ENCODE measurements around the gene PCDH9.

The PCDH9 gene

GRCh38 chr13:66958611-66959010 is 271.5 kb downstream of the PCDH9 start:
- no peak for DNase-seq

DNA sequence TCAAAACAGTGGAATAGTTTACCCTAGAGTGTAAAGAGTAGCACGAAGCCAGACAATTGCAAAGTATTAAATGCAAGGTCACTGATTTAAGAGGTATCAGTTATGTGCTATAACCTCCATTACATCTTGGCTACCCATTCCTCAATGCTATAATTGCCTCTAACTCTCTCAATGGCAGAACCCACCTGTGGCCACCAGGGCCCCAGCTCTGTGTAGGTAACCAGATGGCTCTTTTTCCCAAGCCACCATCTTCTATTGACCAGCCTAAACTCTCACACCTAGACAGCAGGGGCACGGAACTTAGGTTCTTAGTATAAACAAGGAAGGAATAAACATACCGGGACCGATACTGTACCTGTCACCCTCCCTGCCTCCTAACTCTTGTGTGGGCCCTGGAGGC is 277.6 kb downstream of the PCDH9 start:
- DNase-seq = no peak

DNA sequence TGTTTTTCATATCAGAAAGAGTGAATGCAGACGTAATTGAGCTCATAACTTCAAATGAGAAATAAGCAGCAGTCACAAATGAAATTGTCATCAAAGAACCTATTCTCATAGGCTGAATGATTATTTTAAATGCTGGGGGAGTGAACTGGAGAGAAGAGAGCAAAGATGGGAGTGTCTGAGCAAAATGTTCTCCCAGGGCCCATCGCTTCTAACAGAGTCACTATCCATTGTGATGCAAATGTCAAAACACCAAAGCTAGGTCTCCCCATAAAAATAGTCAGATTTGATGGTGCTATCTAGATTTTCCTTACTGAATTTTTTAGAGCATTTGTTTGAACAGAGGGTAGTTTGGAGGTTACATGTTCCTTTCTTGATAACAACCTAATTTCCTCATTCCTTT is 278.7 kb downstream of the PCDH9 start:
- DNase-seq = no peak

DNA sequence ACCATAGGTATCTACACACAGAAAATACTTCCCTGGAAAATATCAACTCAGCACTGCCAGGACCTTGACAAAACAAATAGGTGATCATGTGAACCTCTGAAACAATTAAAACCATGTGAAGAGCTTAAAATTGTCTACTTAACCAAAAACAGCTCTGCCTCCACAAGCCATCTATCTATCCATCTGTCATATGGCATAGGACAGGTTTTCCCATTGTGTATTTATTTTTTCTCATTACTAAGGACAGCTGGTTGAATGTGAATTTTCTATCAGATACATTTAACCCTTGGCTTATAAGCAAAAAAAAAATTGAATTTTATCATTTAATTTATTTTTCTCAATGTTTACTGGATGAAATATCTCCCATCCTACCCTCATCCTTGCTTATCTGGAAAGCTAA is 279.5 kb downstream of the PCDH9 start:
- no peak for DNase-seq

- DNase-seq = no peak
Observed at GRCh38 chr13:66948910-66949309, 281.2 kb downstream of the PCDH9 start.

- no peak for DNase-seq
Observed at GRCh38 chr13:66943530-66943929, 286.6 kb downstream of the PCDH9 start.

GRCh38 chr13:66940113-66940512 is 290.0 kb downstream of the PCDH9 start:
- DNase-seq = no peak

GRCh38 chr13:66937423-66937822 is 292.7 kb downstream of the PCDH9 start:
- DNase-seq = no peak

DNA sequence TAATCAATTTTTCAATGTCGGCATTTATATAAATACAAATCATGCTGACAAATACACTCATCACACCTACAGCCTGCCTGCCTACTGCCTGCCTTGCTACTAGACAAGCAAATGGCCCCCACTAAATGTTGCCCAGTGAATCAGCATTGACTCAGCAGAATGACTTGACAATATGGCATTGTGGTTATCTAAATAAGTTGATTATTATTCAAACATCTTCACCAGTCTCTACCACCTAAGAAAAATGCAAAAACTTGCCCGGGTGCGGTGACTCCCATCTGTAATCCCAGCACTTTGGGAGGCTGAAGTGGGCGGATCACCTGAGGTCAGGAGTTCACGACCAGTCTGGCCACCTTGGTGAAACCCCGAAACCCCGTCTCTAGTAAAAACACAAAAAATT is 296.1 kb downstream of the PCDH9 start:
- no peak for DNase-seq

DNA sequence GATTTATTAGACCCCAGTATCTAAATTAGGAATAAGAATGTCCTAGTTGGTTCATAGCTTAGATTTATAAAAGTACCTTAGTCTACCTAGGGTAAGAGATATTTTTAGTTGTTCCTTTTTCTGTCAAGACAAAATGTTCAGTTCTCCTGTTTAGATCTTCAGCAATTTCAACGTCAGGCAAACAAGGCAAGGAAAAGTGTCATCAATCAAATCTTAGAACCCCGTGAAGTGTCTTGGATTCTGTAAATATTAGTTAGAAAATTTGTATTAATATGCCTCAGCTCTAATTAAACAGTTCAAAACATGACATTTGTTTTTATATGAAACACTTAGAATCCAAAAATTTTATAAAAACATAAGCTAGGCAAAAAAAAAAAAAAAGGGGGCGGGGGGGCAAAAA is 296.6 kb downstream of the PCDH9 start:
- DNase-seq = no peak

DNA sequence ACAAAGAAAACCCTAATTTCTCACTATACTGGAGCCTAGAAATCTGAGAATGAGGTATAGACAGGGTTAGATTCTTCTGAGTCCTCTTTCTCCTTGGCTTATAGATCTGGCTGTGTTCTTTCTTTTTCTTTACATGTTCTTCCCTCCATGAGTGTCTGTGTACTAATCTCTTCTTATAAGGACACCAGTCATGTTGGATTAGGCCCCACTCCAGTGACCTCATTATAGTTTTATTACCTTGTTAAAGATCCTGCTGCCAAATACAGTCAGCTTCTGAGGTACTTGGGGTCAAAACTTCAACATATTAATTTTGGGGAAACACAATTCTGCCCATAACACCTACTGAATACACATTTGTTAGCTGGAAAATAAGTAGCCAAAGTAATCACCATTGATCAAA is 302.6 kb downstream of the PCDH9 start:
- DNase-seq = no peak

GRCh38 chr13:66926851-66927524 is 303.1 kb downstream of the PCDH9 start:
- DNase-seq = no peak

DNA sequence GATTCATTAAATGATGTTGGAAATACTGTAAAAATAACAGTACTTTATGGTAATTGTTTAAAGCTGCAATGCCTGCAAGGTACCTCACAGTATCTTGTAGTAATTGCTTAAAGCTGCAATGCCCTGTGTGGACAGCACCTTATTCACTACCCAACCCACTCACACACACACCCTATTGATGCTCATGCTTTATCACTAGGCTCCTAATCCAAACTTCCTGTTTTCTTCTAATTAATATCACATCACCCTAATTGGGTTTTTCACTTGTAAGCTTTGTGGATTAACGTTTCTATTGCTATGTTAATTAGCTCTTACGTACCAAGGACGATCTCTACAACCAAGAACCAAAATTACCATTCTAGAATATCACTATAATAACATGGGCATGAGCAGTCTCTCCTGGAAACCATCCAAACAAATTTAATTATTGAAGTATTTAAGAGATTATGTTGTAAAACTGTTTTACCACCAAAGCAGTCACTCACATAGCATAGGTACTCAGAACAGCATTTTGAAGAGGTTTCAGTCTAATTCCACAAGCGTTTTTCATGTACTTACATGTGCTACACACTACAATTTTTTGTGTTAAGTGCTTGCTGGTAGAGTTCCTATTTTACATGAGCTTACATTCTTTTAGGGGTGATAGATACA is 303.8 kb downstream of the PCDH9 start:
- no peak for DNase-seq

- DNase-seq = no peak
Observed at GRCh38 chr13:66922444-66922843, 307.7 kb downstream of the PCDH9 start.

DNA sequence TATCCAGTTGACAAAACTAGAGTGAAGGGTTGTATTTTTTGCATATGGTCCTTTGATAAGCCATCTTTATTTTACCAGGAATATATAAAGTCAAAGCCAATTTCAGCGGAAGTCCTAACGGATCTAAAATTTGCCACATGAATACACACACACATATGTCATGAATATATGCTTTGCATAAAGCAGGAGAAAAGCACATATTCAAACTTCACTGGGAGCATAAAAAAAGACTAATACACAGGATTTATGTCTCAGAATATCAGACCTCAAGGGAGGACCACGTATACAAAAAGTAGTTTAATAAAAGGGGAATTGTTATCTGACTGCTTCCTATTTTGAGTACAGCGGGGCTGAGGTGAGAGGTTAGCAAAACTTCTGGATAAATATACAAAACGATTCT is 308.7 kb downstream of the PCDH9 start:
- DNase-seq = no peak

DNA sequence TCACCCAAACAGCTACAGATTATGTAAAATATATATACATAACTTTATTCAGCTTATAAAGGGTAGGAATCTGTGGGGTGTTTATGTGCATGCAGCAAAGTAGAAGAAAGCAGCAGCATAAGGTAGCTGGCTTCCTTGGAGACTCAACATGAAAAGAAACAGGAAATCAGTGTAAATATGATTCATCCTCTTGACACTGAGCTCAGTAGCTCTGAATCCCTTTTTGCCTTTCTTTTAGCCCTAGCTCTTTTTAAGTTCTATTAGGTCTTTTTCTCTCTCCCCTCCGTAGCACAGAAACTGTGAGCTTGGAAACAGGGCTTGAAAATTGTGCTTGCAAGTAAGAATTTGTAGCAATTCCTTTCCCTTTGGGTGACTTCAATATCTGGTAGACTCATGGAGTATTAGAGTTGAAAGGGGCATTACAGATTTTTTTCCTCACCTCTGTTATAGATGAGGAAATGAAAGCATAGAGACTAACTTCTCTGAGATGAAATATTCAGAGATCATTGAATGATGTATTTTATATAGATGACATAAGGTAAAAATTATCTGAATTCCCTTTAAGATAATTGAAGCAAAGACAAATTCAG is 314.4 kb downstream of the PCDH9 start:
- DNase-seq = no peak

DNA sequence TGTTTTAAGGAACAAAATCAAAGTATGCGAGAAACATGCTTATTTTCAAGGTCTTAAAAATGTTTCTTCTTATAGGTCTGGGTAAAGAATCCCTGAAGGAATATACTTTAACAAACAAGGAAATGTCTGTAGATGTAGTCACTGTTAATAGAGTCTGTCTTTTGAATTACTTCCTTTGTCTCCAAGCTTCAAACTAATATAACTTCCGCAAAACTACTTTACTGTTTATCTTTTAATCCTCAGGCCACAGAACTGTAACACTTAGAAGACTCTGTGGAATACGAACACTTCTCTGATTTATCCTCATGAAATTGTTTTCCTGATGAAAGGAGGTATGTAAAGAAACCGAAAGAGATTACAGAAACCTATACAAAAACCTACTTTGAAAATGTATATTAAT is 316.0 kb downstream of the PCDH9 start:
- DNase-seq = no peak

DNA sequence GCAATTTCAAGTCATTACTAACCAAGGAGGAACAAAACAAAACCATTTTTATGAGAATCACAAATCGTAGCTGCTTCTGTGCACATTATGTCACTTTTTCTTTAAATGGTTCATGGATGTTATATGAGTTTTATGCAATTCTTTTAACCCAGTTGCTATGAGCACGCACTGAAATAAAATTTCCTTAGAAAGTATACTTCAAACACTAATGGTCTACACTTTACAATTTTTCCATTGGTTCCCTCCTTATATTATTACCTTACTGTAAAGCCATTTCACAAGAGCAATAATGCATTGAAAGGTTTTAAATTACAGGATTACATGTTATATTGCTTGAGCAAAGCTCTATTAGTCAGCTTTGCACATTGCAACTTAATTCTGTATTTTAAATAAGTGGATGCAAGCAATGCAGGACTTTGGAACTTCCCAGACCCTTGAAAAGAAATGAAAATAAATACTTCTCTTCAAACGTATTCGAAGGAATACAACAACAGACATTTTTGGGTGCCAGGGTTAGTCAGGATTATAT is 318.7 kb downstream of the PCDH9 start:
- no peak for DNase-seq

DNA sequence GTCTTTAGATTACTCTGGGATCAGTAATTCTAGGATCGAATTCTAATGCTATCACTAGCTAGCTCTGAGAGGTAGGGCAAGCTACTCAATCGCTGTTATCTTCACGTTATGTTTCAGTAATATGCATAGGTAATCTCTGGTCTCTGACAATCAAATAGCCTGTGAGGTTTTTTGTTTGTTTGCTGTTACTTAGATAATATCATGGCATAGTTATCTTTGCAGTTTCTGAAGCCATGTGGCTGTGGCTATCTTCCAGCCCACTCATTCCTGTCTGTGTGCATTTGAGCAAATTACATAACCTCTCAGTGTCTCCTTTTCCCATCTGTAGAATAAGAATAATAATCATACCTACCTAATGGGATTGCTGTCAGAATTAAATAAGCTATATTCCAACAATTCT is 330.2 kb downstream of the PCDH9 start:
- no peak for DNase-seq

DNA sequence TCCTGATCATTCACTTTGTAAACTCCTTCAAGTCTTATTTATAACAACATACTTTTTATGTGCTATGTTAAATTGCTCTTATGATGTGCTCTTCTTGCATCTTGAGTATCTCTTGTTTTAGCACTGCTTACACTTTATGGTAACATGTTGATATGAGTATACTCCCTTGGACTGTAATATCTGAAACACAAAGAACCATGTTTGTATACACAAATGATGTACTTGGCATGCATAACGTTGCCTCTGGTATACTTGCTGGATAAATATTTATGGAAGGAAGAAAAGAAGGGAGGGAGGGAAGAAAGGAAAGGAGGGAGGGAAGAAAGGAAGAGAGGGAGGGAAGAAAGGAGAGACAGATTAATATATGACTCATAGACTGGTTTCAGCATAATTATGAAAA is 333.2 kb downstream of the PCDH9 start:
- no peak for DNase-seq

DNA sequence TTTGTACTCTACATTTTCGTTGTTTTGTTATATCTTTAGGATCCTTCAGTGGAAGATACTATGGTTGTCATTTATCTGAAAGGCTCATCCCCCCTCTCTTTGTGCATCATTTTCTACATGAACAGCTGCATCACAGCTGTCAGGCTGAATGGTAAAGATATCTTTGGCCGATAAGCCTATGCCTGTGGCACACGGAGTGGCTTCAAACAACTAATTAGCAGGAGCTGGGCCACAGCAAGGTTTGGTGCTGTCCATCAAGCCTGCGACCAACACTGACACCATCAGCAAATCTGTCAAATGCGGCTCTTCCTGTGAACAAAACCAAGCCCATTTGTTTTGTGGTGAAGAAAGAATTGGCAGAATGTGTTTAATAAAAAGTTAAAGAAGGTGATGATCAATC is 334.4 kb downstream of the PCDH9 start:
- no peak for DNase-seq

DNA sequence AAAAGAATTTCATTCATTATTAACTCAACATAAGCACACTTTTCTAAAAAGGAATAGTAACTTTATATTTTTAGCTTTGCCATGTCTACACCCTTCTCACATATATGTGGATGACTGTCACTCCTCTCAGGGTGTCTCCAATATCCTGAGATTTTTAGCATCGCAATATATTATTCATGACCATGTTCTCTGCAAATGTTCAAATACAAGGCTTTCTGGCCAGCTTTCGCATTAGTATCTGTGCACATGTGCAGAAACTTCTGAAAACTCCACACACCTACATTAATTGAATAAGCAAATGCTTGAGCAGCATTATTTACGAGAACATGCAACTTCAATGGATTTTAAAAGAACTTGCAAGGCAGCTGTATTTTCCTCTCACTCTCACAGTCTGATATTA is 334.8 kb downstream of the PCDH9 start:
- DNase-seq = no peak

DNA sequence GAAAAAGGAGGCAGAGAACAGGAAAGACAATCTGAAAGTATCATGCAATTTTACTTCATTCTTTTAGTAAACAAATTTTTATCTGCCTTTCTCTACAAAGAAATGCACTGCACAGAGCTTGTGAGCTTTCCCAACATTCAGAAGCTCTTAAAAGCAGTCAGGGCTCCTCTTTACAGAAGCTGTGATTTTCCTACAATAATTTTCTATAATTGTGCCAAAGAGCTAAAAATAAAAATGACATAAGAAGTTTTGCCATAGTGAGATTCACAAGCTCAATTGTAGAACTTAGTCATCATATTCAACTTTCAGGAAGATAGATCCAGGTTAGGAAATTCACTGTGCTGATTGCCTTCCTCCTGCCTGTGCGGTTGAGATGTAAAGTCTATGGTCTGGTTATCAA is 341.4 kb downstream of the PCDH9 start:
- DNase-seq = no peak

DNA sequence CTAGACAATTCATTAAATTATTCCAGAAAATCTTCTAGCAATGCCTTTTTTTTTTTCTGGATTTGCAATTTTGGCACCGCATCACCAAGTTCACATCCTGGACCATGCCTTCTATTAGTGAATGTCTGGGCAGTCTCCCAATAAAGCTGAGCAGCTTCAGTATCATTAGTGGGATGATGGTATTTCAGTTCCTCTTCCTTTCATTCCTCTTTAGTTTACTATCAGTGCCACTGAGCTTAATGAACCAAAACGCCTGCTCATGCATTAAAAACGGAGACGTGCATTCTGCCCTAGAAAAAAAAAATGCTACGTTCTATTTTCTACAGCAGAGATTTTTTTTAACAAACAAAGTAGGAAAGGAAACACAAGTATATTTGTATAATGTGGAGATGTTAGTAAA is 343.0 kb downstream of the PCDH9 start:
- peak; percentile 3 for DNase-seq

DNA sequence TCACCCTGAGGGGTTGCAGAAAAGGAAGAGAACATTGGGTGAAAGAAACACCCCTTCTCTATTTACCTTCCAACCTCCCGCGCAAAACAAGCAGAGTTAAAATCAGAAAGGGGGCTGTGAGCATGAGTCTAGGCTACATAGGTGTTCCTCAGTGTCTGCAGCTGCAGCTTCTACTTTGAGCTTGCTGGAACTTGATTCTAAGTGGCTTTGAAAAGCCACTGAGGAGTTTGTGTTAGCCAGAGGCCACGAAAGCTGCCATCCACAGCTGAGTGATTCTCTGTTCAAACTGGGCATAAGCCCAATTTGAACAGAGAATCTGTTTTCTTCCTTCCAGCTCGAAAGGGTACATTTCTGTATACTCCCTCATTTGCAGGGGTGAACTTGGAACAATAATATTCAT is 343.9 kb downstream of the PCDH9 start:
- DNase-seq = peak; percentile 8
